IPS DF 6.9 (cell line): ENCODE measurements around the gene GPAT3.
"Not testable (repeated sequence)": the region's sequence is repeated elsewhere in the genome, so short reads cannot be mapped to it uniquely, and the experiment has no call there.

Experiments
- DNase-seq: peaks from one replicate; pipeline ENCODE4 v3.0.0-alpha.2; 2013; ENCODE audit warnings: low read depth, low spot score
- H3K27ac ChIP-seq: one replicate; pipeline ENCODE4 v1.5.1; 2013; ENCODE audit warnings: low read length, control low read depth
- H3K27me3 ChIP-seq: 2 replicates; pipeline ENCODE4 v1.6.1; 2013; ENCODE audit warnings: mild to moderate bottlenecking, low read length; ENCODE audit not compliant: control insufficient read depth, insufficient read depth
- H3K36me3 ChIP-seq: 2 replicates; pipeline ENCODE4 v1.6.1; 2013; ENCODE audit warnings: low read length; ENCODE audit not compliant: control insufficient read depth, insufficient read depth
- H3K4me1 ChIP-seq: 2 replicates; pipeline ENCODE4 v1.6.1; 2013; ENCODE audit warnings: low read length; ENCODE audit not compliant: control insufficient read depth, insufficient read depth
- H3K4me3 ChIP-seq: 2 replicates; pipeline ENCODE4 v1.5.1; 2013; ENCODE audit warnings: mild to moderate bottlenecking, low read length
- H3K9me3 ChIP-seq: 2 replicates; pipeline ENCODE4 v1.6.1; 2013; ENCODE audit warnings: low read length, inconsistent platforms; ENCODE audit not compliant: control insufficient read depth, insufficient read depth
- WGBS: extraction: QIAGEN DNeasy Blood & Tissue Kit; methylation state at CpG from one replicate; pipeline ENCODE4 v1.1.7; 2013; ENCODE audit warnings: mixed read lengths, missing lambda C conversion rate; ENCODE audit not compliant: insufficient read length, insufficient coverage; 5-methylcytosine and 5-hydroxymethylcytosine counted together

GPAT3 gene

GRCh38 chr4:83617371-83618035 lies 81.6 kb downstream of the GPAT3 start:
- Histone ChIP-seq H3K27me3 (no peaks in the 10 kb centered on the region), H3K4me3 (no peak overlapping the region), H3K27ac (no peak overlapping the region), H3K4me1 (peaks cover 5% of the 10 kb centered on the region), H3K36me3 (no peaks in the 10 kb centered on the region), H3K9me3 (no peaks in the 10 kb centered on the region)
- WGBS: no CpG with 5 or more reads among the region's 6 CpGs
- no peak for DNase-seq

- Histone ChIP-seq H3K9me3 (no peaks in the 10 kb centered on the region), H3K36me3 (no peaks in the 10 kb centered on the region), H3K4me1 (peaks cover 5% of the 10 kb centered on the region), H3K27ac (no peak overlapping the region), H3K4me3 (no peak overlapping the region), H3K27me3 (no peaks in the 10 kb centered on the region)
- no peak for DNase-seq
- no CpG with 5 or more reads among the region's 4 CpGs for WGBS
Observed at GRCh38 chr4:83618431-83618830, 82.5 kb downstream of the GPAT3 start.

GRCh38 chr4:83618991-83619645 lies 83.2 kb downstream of the GPAT3 start:
- H3K4me3 ChIP-seq: no peak overlapping the region
- H3K36me3 ChIP-seq: no peaks in the 10 kb centered on the region
- no CpG with 5 or more reads among the region's 4 CpGs for WGBS
- no peaks in the 10 kb centered on the region for H3K27me3 ChIP-seq
- no peak overlapping the region for H3K27ac ChIP-seq
- DNase-seq: no peak
- no peaks in the 10 kb centered on the region for H3K9me3 ChIP-seq
- H3K4me1 ChIP-seq: peaks cover 5% of the 10 kb centered on the region

- H3K4me3 ChIP-seq, DNase-seq, H3K36me3 ChIP-seq, H3K4me1 ChIP-seq, H3K27me3 ChIP-seq, H3K27ac ChIP-seq, H3K9me3 ChIP-seq: not testable (repeated sequence)
- no CpG with 5 or more reads among the region's 1 CpG for WGBS
Observed at GRCh38 chr4:83622127-83622526, 86.2 kb downstream of the GPAT3 start.

GRCh38 chr4:83625821-83626220 lies 89.9 kb downstream of the GPAT3 start:
- H3K4me3 ChIP-seq: no peak overlapping the region
- DNase-seq: no peak
- H3K4me1 ChIP-seq: peaks cover 1% of the 10 kb centered on the region; the same call in 1 of the 2 replicates
- no peaks in the 10 kb centered on the region for H3K27me3 ChIP-seq
- no CpG with 5 or more reads among the region's 1 CpG for WGBS
- no peaks in the 10 kb centered on the region for H3K36me3 ChIP-seq
- H3K9me3 ChIP-seq: no peaks in the 10 kb centered on the region
- no peak overlapping the region for H3K27ac ChIP-seq

GRCh38 chr4:83626245-83626836 lies 90.4 kb downstream of the GPAT3 start:
- H3K27me3 ChIP-seq: no peaks in the 10 kb centered on the region
- H3K4me3 ChIP-seq: no peak overlapping the region
- DNase-seq: no peak
- no CpG with 5 or more reads among the region's 11 CpGs for WGBS
- H3K4me1 ChIP-seq: peaks cover 1% of the 10 kb centered on the region; the same call in 1 of the 2 replicates
- H3K27ac ChIP-seq: no peak overlapping the region
- H3K36me3 ChIP-seq: no peaks in the 10 kb centered on the region
- no peaks in the 10 kb centered on the region for H3K9me3 ChIP-seq

GRCh38 chr4:83629945-83630721 lies 94.2 kb downstream of the GPAT3 start:
- WGBS: no CpG with 5 or more reads among the region's 6 CpGs
- DNase-seq: no peak
- H3K27ac ChIP-seq: no peak overlapping the region

GRCh38 chr4:83631066-83631465 lies 95.2 kb downstream of the GPAT3 start:
- Histone ChIP-seq H3K27ac (no peak overlapping the region), H3K36me3 (no peaks in the 10 kb centered on the region), H3K9me3 (no peaks in the 10 kb centered on the region), H3K4me1 (peaks cover 1% of the 10 kb centered on the region; the same call in 1 of the 2 replicates), H3K4me3 (no peak overlapping the region), H3K27me3 (no peaks in the 10 kb centered on the region)
- DNase-seq: no peak
- WGBS: no CpG with 5 or more reads among the region's 2 CpGs

More at GRCh38 chr4:83629945-83630721, 94.2 kb downstream of the GPAT3 start:
- H3K4me3 ChIP-seq: no peak overlapping the region
- H3K4me1 ChIP-seq: peaks cover 1% of the 10 kb centered on the region; the same call in 1 of the 2 replicates
- H3K36me3 ChIP-seq: no peaks in the 10 kb centered on the region
- H3K9me3 ChIP-seq: no peaks in the 10 kb centered on the region
- no peaks in the 10 kb centered on the region for H3K27me3 ChIP-seq

GRCh38 chr4:83636930-83637329 lies 101.0 kb downstream of the GPAT3 start:
- WGBS: no CpG with 5 or more reads among the region's 8 CpGs
- no peaks in the 10 kb centered on the region for H3K4me1 ChIP-seq
- DNase-seq: no peak
- H3K9me3 ChIP-seq: no peaks in the 10 kb centered on the region
- H3K27ac ChIP-seq: no peak overlapping the region
- no peaks in the 10 kb centered on the region for H3K27me3 ChIP-seq
- H3K36me3 ChIP-seq: no peaks in the 10 kb centered on the region
- no peak overlapping the region for H3K4me3 ChIP-seq

GRCh38 chr4:83639849-83640493 lies 104.1 kb downstream of the GPAT3 start:
- H3K9me3 ChIP-seq: no peaks in the 10 kb centered on the region
- no CpG with 5 or more reads among the region's 5 CpGs for WGBS
- H3K4me1 ChIP-seq: no peaks in the 10 kb centered on the region
- no peak overlapping the region for H3K4me3 ChIP-seq
- peak; percentile 58 for DNase-seq
- H3K27ac ChIP-seq: no peak overlapping the region
- H3K27me3 ChIP-seq: no peaks in the 10 kb centered on the region
- no peaks in the 10 kb centered on the region for H3K36me3 ChIP-seq
